ENCODE measurements around the gene INTS14.
"Not testable (repeated sequence)": the region's sequence is repeated elsewhere in the genome, so short reads cannot be mapped to it uniquely, and the experiment has no call there.

The INTS14 gene

DNA sequence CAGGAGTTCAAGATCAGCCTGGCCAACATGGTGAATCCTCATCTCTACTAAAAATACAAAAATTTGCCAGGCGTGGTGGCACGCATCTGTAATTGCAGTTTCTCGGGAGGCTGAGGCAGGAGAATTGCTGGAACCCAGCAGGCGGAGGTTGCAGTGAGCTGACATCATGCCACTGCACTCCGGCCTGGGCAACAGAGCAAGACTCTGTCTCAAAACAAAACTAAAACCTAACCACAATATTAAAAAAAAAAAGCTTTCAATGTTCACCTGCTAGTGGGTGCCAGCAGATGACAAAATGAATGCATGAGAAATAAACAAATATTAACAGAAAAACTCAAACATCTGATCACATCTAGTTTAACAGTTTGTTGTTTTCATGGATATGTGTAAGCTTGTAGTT is 19.8 kb upstream of the INTS14 start:
- no peak for DNase-seq

DNA sequence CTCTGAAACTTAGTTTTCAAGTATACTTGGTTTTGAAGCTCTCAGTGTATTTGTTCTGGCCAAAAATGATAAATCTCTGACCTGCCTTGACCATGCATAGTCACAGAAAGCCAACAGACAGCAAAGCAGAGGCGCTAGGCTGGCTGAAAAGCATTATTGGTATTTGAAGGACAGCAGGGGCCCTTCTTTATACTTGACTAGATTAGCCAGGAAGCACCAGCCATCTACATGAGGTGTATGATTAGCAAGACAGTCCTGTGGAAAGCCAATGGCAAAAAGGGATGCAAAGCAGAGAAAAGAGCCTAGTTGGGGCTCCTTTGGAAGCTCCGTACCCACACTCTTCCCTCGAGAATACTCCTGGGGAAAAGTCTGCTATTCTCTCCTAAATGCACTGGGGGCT is 18.6 kb upstream of the INTS14 start:
- DNase-seq: no peak

DNA sequence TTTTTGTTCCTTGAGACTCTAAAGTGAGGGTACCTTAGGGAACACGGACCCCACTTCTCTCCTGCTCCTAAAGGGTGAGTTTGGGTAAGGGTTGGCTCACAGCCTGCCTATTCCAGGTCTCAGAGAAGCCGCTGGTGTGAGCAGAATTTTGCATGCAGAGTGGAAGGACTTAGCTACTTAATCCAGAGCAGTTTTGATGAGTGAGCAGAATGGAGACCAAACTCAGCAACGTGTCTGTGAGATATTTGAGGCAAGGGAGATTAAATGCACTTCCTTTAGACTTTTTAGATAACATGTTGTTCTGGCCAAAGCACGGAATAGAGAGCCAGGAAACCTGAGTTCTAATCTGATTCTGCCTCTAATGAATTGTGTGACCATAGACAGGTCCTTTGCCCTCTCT is 15.9 kb upstream of the INTS14 start:
- no peak for DNase-seq

DNA sequence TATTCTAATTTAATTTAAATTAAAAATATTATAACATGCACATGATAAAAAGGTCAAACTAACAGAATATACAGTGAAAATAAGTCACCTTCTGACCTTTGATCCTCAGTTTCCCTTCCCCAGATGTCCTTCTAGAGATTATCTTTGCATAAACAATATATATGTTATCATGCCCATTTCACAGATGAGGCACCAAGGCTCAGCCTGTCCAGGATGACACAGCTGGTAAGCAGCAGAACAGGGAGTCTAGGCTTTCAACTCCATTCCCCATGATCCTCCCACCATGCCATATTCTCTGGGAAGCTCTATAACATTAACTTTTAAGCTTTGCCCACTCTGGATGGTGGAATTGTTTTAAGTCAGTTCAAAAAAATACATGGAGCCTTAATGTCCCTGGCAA is 12.2 kb upstream of the INTS14 start:
- no peak for DNase-seq

DNA sequence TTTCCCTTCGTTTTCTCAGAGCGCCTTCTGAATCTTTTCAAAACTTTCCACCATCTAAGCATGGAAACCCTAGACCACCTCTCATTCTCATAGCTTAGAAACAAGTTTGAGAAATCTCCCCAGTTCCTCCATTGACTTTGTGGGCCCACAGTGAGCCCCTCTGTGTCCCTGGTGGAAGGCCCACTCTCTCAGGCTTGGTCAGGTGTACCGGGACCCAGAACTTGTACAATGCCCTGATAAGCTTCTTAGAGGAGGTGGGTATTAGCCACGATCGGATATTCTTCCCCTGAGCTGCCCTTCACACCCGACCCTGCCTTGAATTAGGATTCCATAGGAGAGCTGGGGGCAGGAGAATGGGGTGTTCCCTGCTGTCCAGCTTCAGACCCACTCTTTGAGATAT is 10.7 kb upstream of the INTS14 start, which contains the start of gene SLC24A1:
Gene SLC24A1 (plus strand): TSS at position 301 of the 400 bp plus-strand sequence. CDS start 2,143 bp downstream, outside the sequence.
- DNase-seq: no peak

DNA sequence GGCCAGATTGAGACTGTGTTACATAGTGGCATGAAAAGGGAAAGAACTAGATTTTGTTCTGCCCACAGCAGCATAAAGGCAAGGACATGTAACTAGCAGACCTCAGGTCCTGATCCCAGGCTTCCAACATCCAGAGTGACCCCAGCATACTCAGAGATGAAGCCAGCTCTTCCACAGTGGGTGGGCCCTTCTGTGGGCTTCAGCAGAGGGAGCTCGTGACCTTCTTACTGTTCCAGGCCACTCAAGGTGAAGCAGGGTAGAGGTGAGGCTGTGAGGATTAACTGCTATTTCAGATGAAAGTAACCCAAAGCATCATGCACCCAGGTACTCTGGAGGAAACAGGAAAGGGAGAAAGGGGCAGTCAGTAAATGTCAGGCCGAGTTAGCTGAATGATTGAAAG is 9.9 kb upstream of the INTS14 start:
- DNase-seq: no peak

DNA sequence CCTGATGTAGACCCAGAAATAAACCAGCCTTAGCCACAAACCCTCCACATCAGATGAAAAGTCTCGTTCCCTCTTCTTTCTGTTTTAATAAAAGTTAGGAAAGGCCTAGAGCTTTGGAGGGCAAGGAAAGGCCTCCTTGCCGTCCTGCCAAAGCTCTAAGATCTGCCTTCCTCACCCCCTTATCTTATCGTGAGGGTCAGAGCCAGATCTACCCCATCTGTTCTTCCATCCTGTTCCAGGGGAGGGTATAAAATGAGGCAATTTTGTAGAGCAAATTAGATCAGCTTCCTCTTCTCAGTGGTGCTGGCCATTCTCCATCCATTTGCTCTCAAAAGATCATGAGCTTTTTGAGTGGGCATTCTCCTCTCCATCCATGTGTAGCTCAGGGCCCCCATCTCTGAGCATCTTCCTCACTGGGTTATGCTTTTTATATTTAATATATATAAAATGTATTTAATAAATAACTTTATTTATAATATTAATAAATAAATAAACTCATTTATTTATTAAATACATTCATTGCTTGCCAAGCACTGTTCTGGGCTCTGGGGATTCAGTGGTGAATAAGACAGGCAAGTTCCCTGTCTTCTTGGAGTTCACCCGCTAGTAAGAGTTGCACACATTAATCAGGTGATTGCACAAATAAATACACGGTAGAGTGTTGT is 8.8 kb upstream of the INTS14 start:
- no peak for DNase-seq

DNA sequence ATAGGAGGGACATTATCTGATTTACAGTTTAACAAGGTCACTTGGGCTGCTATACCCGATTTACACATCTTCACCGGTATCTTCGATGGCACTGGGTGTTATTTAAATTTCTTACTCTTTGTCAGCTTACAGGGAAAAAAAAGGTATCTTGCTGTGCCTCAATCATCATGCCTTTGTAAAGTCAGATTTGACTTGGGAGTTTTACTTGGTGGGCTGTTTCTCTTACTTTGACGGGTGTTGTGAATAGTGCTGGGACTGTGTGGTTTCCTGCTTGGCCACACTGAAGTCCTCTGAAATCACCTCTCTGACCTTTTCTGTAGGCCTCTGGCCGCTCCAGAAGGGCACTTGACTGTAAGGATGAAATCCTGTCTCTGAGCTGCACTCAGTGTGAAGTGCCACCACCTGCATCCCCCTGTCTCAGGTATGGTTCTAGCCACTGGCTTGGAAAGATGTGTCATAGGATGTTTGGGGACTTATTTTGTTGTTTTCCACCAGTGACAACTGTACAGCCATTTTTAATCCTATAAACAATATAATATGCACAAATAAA is 7.7 kb upstream of the INTS14 start:
- DNase-seq: no peak

DNA sequence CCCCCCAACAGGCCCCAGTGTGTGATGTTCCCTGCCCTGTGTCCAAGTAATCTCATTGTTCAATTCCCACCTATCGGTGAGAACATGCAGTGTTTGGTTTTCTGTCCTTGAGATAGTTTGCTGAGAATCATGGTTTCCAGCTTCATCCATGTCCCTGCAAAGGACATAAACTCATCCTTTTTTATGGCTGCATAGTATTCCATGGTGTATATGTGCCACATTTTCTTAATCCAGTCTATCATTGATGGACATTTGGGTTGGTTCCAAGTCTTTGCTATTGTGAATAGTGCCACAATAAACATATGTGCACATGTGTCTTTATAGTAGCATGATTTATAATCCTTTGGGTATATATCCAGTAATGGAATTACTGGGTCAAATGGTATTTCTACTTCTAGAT is 5.0 kb upstream of the INTS14 start:
- not testable (repeated sequence) for DNase-seq

DNA sequence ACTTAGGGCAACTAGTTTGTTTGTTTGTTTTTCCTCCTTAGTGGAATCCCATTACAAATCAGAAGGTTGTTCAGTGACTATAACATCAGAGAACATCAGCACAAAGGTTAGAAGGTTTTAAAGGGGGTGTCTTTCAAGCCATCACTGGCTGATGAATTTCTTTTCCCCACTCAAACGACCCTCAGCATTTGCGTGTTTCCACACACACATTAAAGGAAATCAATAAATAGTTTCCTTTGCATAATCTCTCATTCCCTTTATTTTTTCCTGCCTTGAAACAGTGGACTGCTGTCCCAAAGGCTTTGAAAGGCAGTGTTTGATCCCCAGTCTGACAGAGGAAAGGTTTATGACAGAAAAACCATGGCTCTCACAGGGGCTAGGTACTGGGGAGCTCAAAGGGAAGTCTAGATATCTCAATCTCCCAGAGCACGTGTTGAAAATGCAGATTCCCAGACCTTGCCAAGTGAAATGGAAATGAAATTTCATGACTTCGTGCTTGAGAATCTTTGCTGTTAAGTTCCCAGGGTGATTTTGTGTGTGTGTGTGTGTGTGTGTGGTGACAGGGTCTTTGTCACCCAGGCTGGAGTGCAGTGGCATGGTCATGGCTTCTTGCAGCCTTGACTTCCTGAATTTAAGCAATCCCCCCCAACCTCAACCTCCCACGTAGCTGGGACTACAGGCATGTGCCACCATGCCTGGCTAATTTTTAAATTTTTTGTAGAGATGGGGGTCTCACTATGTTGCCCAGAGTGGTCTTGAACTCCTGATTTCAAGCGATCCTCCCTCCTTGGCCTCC is 2.2 kb upstream of the INTS14 start:
- no peak for DNase-seq

DNA sequence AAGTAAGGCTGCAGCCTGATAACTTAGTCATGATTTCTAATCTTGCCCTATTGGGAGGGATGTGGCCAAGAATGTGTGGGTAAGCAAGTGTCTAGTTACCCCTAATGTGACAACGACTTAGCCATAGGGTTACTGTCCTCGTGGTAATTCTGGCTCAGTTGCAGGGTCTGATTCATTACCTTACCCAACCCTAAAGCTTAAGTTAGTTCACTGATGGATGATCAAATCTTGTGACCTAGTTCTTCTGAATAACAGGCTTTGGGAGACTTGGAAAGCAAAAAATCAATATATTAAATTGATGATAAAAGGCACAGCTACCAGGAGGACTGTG is 1.6 kb upstream of the INTS14 start:
- no peak for DNase-seq

DNA sequence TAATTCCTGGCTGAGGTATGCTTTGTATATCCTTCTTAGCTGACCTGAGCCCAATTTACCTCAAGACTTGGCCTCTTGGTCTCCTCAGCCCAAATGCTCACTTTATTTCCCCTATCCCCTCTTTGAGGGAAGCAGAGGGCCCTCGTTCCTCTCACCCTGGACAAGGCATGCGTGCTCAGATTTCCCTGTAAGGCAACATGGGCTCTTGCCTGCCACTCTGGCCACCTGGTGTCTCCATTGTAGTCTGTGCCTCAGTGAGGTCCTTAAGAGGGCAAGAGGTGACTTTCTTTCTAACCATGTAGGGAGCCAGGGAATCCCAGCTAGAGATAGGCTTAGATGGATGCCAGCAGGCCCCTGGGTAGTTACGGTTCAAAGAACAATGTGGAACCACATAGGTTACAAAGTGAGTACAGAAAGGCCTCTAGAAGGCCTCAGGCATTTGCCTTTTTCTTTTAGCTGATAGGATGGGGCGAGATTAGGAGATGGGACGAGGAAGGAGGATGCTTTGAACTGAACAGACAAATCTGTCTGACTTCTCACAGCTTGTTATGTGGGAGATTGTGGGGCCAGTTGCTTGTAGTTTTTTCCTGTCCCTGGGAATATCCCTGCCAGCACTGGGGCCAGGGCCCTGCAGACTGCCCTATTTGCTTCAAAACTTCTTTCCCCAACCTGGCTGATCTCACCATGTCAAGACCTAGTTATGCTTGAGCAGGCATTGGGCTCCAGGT is 1.1 kb upstream of the INTS14 start:
- DNase-seq: no peak

DNA sequence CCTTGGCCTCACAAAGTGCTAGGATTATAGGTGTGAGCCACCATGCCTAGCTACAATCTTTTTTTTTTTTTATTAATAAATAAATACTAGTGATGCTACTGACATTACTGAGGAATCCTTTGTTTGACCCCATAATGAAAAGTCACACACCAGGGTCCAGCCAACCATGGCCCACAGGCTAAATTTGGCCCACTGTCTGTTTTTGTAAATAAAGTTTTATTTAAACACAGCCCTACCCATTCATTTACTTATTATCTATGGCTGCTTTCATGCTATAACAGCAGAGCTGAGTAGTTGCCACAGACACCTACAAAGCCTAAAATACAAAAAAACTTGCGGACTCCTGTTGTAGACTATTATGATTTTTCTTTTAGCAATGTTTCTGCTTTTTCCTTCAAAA is 7.4 kb downstream of the INTS14 start:
- no peak for DNase-seq

DNA sequence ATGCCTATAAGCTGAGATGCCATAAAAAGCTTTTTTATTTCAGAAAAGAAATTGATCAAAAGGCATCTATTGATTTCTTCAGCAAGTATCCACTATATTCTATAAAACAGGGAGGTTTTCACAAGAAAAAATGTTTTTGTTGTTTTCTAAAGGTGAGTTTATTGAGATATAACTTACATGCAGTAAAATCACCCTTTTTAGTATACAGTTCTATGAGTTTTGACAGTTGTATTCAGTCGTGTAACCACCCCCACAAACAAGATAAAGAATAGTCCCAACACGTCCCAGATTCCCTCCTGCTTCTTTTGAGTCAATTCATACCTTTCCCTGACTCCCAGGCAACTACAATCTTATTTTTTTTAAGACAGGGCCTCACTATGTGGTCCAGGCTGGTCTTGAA is 7.8 kb downstream of the INTS14 start:
- no peak for DNase-seq

DNA sequence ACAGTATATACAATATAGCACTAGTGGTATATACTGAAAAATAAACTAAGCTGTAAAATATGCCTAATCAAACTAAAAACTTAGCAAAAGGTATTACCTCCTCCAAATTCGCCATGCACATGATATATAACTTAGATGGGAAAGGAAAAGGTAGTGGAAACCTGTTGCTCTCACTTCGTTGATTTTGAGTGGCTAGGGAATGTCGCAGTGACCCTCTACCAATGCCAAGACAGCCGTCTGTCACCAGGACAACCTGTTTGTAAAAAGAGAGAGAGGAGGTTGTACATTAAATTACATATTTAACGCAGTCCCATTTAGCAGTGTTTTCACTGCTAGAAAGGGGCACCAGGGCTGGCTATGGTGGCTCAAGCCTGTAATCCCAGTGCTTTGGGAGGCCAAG is 11.3 kb downstream of the INTS14 start:
- no peak for DNase-seq

DNA sequence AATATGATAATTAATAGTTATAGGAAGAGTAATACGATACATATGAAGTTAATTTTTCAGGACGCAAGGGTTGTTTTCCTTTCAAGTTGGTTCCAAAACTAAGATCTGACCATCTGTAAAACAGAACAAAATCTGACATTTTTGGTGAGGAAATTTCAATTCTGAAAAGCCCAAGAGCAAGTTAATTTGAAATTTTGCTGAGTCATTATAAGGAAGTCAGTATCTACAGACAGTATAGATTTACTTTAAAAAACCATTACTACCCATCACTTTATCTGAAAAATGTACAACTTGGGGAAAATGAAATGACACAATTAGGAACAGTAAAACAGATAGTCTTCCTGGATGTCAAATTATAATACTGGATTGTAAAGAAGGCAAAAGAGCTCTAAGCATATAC is 12.5 kb downstream of the INTS14 start:
- DNase-seq: no peak

DNA sequence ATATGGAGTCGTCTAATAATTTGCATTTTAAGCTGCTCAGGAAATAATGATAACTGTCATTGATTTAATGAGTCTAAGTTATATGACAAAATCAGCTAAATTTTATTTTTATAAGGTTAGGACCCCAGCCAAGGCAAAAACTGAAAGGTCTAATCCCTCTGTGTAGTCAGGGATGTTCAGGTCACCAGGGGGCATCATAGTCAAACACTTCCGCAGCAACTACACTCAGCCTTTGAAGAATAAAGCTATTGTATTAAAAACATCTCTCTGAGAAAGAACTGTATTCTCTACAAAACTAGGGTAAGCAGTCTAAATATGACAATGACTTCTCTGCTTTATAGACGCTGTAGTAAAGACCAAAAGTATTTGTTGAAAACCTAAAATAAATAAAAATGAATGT is 15.0 kb downstream of the INTS14 start:
- DNase-seq: no peak

DNA sequence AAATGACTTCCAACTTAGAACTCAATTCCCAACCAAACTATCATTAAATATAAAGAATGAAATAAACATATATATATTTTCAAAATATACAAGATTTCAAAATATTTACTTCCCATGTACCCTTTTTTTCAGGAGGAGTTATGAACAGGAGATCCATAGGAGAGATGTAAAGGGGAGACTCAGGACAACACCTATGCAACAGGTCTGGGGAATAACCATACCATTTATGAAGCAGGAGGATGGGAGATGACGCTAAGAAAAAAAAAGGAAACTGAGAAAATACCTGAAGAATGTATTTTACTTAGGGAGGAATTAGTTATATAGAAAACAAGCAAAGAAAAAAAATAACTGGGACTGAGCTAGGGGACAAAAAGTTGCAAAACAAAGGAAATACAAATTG is 23.8 kb downstream of the INTS14 start:
- DNase-seq: no peak

DNA sequence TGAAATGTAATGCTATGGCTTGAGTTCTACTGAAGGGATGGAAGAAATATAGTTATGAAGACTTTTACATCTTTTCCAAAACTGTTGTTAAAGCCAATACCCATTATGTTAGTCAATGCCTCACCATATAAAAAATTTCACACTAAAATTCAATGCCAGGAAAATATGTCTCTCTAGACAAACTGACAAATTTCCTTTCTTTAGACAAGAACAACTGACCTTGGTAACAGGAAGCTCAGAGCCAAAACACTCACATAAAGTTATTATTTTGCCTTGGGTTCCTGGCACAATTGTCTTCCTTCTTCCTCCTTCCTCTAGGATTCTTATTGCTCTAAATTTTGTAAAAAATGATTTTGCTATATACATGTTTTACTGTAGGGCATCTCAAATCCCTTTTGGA is 26.7 kb downstream of the INTS14 start:
- no peak for DNase-seq

DNA sequence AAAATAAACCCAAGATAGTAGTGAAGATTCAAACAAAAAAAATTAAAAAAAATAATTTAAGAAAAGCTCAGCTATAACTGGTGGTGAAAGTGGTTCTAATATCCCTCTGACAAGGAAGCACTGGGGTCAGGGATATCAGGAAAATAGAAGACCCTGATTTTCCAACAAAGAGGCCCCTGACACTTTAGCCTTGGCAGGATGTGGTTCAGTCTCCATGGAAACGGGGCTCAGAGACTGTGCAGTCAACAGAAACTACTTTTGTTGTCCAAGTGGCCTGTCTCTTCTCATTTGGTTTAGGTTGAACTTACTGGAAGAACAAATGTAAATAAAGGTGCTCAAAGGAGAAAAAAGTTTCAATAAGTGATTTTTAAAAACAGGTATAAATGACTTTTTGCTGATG is 27.2 kb downstream of the INTS14 start:
- peak; percentile 20 for DNase-seq

DNA sequence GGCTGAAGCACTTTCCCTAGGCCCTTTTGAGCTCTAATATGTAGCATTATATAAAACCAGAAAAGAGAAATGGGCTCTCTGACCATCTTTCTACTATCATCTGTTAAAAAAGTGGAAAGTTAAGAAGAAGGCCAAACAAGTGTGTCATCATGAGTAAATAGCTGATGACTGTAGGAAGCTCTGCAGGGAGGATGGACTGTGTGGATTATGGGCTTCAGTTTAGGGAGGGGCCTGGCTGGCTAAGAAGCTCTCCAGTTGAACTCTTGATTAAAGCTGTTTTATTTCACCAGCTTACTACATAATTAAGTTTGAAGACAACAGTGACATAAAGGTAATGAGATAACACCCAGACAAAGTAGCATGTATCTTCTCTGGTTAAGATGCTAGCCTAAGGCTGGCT is 30.6 kb downstream of the INTS14 start:
- no peak for DNase-seq

DNA sequence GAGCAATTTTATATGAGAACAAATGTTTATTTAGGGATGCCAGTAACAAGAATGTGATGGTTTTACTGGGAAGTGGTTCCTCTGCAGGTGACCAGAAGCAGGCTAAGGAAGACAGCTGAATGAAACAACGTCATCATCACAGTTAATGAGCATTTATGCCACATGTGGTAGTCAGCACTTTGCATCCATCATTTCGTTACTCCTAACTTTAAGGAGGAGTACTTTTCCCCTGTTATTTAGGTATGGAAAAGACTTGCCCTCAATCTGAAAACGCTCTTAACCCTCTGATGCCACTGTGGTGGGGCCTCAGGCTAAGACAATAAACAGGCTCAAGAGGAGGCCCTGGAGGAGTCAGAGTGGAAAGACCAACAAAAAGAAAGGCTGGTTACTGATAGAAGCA is 31.2 kb downstream of the INTS14 start:
- DNase-seq: no peak

DNA sequence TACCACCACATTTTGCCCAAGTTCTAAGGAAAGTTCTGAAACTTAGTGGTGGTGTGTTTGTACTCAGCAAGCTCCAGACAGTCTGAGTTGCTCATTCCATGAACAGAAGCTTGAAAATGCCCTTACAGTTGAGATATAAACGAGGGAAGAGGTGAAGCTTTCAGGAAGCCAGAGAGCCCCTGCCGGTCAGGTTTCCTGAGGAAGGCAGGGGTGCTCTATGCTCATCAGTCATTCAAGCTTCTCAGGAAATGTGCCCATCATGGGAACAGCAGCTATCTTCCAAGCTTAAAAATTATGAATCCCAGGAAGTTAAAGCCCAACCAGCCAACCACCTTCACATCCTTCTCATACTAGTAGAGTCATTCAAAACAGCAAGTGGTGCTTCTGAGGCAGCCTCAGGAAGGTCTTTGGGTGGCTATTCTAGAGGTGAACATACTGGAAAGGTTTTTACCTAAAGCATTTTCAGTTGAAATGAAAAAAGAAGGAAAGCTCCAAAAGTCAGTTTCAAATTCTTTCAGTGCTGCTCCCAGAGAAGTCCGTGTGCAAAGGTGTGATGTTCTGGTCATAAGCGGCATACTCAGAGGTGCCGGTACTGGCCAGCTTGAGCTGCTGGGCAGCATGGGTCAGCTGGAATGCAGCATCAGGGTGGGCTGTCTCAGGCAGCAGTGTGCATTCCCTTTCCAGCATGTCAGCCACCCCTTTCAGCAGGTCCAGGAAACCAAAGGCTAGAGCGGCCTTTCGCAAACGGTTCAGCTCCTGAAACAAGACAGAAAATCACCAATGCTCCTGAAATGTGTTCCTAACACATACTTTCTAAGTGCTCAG is 31.8 kb downstream of the INTS14 start:
- no peak for DNase-seq
